ENCODE measurements around the gene TBP.
"Not testable (repeated sequence)": the region's sequence is repeated elsewhere in the genome, so short reads cannot be mapped to it uniquely, and the experiment has no call there.

The TBP gene

GRCh38 chr6:170536671-170537070 lies 17.5 kb upstream of the TBP start:
- no peak for DNase-seq

- no peak for DNase-seq
Observed at GRCh38 chr6:170537329-170537728, 16.8 kb upstream of the TBP start.

GRCh38 chr6:170542031-170542719 lies 12.0 kb upstream of the TBP start:
- no peak for DNase-seq

GRCh38 chr6:170545405-170545804 lies 8.8 kb upstream of the TBP start:
- no peak for DNase-seq

GRCh38 chr6:170552765-170553533 lies 1.2 kb upstream of the TBP start, which contains the start of gene PSMB1:
TSS of gene PSMB1 (minus strand) at chr6:170553307. CDS start at chr6:170553242, 65 bp downstream.
- peak; percentile 63 to 91 for DNase-seq

- no peak for DNase-seq
Observed at GRCh38 chr6:170553534-170554012, 596 bp upstream of the TBP start.

- no peak for DNase-seq
Observed at GRCh38 chr6:170554796-170555137, 598 bp downstream of the TBP start.

- no peak for DNase-seq
Observed at GRCh38 chr6:170555305-170555704, 1.1 kb downstream of the TBP start.

GRCh38 chr6:170561555-170561954 lies 7.4 kb downstream of the TBP start:
- DNase-seq, result no peak

GRCh38 chr6:170564936-170565530 lies 10.9 kb downstream of the TBP start:
- DNase-seq, result no peak

- no peak for DNase-seq
Observed at GRCh38 chr6:170572704-170573466, 18.7 kb downstream of the TBP start.

GRCh38 chr6:170575250-170575649 lies 21.1 kb downstream of the TBP start:
- DNase-seq, result no peak

- DNase-seq, result no peak
Observed at GRCh38 chr6:170578909-170579308, 24.7 kb downstream of the TBP start.

GRCh38 chr6:170583756-170584180 lies 29.6 kb downstream of the TBP start:
- no peak for DNase-seq

GRCh38 chr6:170584181-170584953 lies 30.2 kb downstream of the TBP start, which contains the start of gene PDCD2:
TSS of gene PDCD2 (minus strand) at chr6:170584637. CDS start at chr6:170584581, 56 bp downstream.
- DNase-seq, result peak; percentile 56 to 84

- DNase-seq, result peak in 1 of 2 experiments; percentile 43
Observed at GRCh38 chr6:170584954-170585498, 30.9 kb downstream of the TBP start.

- no peak for DNase-seq
Observed at GRCh38 chr6:170590725-170591124, 36.6 kb downstream of the TBP start.

GRCh38 chr6:170596426-170596825 lies 42.3 kb downstream of the TBP start:
- DNase-seq, result no peak

GRCh38 chr6:170597278-170597677 lies 43.1 kb downstream of the TBP start:
- DNase-seq, result no peak

GRCh38 chr6:170605574-170606259 lies 51.5 kb downstream of the TBP start:
- DNase-seq, result no peak

GRCh38 chr6:170609225-170609624 lies 55.1 kb downstream of the TBP start:
- not testable (repeated sequence) for DNase-seq
